ENCODE measurements around the gene CD101. TPM values are rescaled to one million over a fixed set of nuclear protein-coding genes. Genes with fewer than 3 reads are reported as not detected.

The CD101 gene
- total and polyA plus RNA-seq, 2 of the 8 experiments (the other 6 are each of a cell fraction or from before 2014, with no cell fraction given), result 1.1 to 1.2 TPM

GRCh38 chr1:116981521-116982037 lies 20.0 kb upstream of the CD101 start (continued):
- TF ChIP-seq TAF7 (optimal IDR thresholded peaks at IDR 0.05; ENCODE audit: borderline replicate concordance, low read depth, low read length) (no peak), RBBP5 (IDR thresholded peaks at IDR 0.05; ENCODE audit: borderline replicate concordance, low read depth, low read length) (no peak), GABPA (IDR thresholded peaks at IDR 0.05; ENCODE audit: borderline replicate concordance, insufficient read depth, low read length) (no peak), SRF (IDR thresholded peaks at IDR 0.05; ENCODE audit: low read depth, low read length) (no peak)
- TF ChIP-seq, protein P1, sequence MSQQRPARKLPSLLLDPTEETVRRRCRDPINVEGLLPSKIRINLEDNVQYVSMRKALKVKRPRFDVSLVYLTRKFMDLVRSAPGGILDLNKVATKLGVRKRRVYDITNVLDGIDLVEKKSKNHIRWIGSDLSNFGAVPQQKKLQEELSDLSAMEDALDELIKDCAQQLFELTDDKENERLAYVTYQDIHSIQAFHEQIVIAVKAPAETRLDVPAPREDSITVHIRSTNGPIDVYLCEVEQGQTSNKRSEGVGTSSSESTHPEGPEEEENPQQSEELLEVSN (IDR thresholded peaks at IDR 0.05), result no peak
